NCI-H1417 treated with DMSO at 0.1 percent for 48 hours (cell line): ENCODE results near the gene MICAL3.

Experiments used
- DNase-seq: peaks from one replicate; lab custom pipeline; 2025; lab: John Stamatoyannopoulos, UW

MICAL3 gene

DNA sequence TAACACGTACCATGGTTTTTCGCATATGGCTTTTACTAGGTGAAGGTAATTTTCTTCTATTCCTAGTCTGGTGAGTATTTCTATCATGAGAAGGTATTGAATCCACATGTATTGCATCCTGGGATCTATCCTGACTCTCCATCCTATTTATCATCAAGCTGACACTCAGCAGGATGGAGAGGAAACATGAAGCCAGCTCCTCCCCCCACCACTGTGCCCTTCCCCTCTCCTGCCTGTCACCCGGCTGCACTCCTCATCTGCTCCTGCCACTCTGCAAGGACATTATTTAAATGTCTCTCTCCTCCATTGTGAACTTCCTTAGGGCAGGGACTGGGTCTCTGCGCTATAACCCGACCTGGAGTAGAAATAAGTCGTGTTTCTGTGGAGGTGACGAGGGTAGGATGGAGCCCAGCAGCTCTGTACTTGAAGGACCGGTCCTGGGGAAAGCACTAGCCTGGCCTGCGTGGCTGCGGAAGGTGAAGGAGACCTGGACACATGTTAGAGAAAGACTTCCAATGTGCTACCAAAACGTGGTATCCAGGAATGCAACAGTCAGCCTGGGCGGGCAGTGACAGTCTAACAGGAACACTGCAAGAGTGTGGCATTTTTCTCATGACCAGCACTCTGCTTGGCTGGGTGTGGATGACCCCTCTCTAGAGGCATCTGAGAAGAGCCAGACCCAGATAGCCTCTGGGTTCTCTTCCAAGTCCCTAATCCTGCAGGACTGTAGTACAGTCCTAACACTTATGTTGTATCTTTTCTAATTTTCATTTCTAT lies 111.2 kb downstream of the MICAL3 start:
- no peak for DNase-seq

GRCh38 chr22:17911887-17912286 lies 112.5 kb downstream of the MICAL3 start:
- DNase-seq, result no peak

DNA sequence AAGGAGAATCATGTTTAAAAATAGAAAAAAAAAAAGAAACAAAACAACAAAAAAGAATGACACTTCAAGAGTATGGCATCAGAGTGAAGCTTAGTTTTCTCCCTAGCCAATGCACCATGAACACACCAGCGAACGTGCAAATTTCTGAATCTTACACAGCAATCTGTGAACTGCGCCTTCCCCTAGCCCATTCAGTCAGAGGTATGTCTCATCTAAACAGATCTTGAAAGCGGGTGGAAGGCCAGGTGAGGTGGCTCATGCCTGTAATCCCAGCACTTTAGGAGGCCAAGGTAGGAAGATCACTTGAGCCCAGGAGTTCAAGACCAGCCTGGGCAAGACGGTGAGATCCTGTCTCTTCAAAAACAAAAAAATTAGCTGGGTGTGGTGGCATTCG lies 113.1 kb downstream of the MICAL3 start:
- DNase-seq, result no peak

- DNase-seq, result no peak
Measured at GRCh38 chr22:17910561-17911311, 113.6 kb downstream of the MICAL3 start.

DNA sequence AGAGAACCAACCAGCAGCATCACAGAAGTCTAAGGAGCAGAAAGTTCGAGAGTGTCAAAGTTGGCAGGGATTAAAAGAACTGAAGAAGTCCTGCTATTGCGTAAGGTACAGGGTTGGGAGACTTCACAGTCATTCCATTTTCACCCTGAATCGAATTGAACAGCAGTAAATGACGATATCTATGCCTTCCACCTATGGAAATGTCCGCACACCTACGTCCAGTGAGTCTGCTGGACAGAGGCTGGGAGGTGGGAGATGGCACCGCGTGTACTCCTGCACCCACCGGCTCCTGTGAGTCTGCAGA lies 116.7 kb downstream of the MICAL3 start:
- no peak for DNase-seq

DNA sequence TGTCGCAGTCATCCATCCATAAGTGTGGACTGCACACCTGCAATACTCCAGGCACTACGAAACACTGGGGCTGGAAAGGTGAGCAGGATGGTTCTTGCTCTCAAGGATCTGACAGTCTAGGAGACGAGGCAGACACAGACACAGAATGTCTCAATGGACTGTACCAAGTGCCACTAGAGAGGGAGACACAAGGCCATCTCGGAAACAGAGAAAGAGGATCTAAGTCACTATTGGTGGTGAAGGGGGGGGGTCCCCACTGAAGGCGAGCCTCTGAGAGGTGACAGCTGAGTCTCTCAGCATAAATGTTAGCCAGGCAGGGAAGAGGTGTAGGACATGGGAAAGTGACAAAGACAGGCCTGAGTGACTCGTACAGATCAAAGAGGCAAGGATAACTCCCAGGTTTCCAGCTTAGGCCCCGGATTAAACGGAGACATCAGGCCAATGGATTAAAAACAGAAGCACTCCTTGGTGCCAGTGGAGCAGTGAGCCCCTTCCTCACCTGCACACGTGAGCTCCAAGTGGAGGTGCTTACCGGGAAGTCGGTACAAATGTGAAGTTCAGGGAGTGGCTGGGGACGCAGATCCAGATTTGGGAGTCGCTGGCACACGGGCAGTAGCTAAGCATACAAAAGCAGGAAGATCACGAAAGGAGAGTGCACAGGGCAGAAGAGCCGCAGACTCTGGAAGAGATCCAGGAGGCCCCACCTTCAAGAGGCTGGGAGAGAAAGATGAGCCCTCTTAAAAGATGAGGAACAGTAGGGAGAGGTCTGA lies 117.2 kb downstream of the MICAL3 start:
- no peak for DNase-seq

- no peak for DNase-seq
Measured at GRCh38 chr22:17905445-17905844, 118.9 kb downstream of the MICAL3 start.

GRCh38 chr22:17903564-17904295 lies 120.6 kb downstream of the MICAL3 start:
- DNase-seq, result no peak

GRCh38 chr22:17902960-17903359 lies 121.4 kb downstream of the MICAL3 start:
- DNase-seq, result no peak

- DNase-seq, result no peak
Measured at GRCh38 chr22:17898375-17898774, 126.0 kb downstream of the MICAL3 start.

DNA sequence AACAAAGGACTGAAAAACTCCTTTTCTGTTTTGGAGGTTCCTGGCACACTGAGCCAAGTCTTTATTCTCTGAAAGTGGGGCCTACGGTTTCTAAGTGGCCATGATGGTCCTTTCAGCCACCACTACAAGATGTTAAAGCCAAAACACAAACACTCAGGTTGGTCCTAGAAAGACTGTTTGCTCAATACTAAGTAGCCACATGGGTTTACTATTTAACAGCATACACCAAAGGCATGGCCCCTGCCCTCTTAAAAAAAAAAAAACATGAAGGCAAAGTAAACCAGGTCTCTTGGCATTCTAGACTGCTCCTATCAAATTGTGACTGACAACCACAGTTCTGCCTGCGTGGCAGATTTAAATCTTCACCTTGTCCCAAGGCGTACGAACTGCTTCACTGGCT lies 126.5 kb downstream of the MICAL3 start:
- no peak for DNase-seq

DNA sequence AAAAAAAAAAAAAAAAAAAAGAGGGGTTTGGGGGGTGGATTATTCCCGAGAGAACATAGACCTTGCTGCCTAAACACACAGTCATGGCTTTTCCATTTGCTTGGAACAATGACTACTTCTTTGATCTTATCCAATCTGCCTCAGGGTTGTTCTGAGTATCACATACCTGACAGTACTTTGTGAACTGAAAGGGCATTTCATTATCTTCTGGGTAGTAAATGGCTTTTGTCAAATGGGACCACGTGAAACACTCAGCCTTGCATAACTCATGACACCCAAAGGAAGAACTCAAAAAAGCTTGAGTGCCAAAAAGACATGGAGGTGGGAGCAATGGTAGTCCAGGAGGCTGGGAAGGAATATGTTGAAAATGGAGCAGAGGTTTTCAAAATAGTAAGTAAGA lies 126.9 kb downstream of the MICAL3 start:
- DNase-seq, result no peak

DNA sequence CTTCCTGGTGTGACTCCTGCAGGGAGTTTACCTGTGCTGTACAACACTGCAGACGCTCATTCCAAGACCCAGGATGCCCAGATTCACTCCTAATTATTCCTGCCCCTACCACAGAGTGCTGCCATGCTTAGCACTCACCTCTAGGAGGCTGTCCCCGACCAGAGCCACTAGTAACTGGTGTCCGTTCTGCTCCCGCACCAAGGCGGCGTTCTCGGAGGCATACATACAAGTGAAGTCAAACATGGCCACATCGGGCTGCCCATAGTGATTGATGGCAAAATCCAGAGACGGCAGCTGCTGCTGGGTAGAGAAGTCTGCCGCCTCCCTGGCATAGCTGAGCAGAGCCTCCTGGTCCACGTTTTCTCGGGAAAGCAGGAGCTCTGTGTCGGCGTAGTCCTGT lies 127.8 kb downstream of the MICAL3 start:
- DNase-seq, result no peak

- no peak for DNase-seq
Measured at GRCh38 chr22:17893900-17894535, 130.3 kb downstream of the MICAL3 start.

GRCh38 chr22:17892376-17892775 lies 132.0 kb downstream of the MICAL3 start:
- no peak for DNase-seq

GRCh38 chr22:17891481-17892167 lies 132.7 kb downstream of the MICAL3 start:
- DNase-seq, result no peak

- DNase-seq, result no peak
Measured at GRCh38 chr22:17890892-17891291, 133.5 kb downstream of the MICAL3 start.

GRCh38 chr22:17890245-17890671 lies 134.1 kb downstream of the MICAL3 start:
- no peak for DNase-seq

- no peak for DNase-seq
Measured at GRCh38 chr22:17888855-17889254, 135.5 kb downstream of the MICAL3 start.

DNA sequence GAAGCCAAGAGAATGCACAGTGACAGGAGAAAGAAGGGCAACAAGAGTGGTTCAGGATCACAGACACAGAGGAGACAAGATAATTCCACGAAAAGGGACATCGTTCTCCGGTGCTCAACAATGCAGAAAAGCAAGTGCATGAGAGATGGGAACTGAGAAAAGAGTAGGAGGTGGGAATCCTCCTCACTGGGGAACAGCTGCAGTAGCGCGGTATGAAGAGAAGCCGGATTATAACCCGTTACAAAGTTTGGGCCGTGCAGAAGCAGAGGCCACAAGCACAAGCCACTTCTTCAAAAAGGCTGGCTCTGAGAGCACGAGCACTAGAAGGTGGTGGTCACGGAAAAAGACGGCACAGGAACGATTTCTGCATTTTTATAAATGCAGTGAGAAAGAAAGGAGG lies 135.9 kb downstream of the MICAL3 start:
- DNase-seq, result no peak

- no peak for DNase-seq
Measured at GRCh38 chr22:17884893-17885292, 139.5 kb downstream of the MICAL3 start.
